Measurements from ENCODE around the gene NAIF1.
"Not testable (repeated sequence)": the region's sequence is repeated elsewhere in the genome, so short reads cannot be mapped to it uniquely, and the experiment has no call there.

The NAIF1 gene

GRCh38 chr9:128026773-128027541 is 40.2 kb downstream of the NAIF1 start:
- DNase-seq (ENCODE audit: low read depth) = no peak

DNA sequence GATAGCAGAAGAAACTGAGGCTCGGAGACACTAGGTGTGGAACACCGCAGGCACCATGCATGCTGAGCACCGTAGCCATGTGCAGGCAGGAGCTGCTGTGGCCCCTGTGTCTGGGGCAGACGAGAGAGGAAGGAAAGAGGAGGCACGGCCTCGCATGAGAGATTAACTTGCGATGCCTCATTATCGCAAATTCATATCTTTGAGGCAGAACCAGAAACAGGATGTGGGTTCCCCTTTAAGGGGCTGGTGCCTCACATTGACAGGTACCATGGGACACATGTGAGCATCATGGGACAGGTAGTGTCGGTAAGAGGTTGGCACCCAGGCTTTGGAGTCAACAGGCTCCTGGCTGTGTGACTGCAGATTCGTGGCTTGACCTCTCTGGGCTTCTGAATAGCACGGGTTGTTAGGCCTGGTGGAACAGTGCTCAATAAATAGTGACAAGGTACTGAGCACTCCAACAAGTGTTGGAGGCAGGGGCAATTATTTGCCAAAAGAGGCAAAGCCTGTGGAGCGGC is 40.8 kb downstream of the NAIF1 start:
- no peak for DNase-seq (ENCODE audit: low read depth)

DNA sequence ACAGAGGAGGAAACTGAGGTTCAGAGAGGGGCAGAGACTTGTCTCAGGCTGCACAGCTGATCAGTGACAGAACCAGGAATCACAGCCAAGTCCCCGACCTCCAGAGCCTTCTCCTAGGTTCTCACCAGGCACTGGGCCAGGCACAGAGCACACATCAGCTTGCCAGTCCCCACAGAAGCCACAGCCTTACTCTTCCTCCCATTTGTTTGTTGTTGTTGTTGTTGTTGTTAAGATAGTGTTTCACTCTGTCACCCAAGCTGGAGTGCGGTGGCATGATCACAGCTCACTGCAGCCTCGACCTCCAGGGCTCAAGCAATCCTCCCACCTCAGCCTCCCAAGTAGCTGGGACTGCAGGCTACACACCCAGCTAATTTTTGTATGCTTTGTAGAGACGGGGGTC is 41.4 kb downstream of the NAIF1 start:
- no peak for DNase-seq (ENCODE audit: low read depth)

GRCh38 chr9:128024761-128025308 is 42.3 kb downstream of the NAIF1 start:
- no peak for DNase-seq (ENCODE audit: low read depth)

DNA sequence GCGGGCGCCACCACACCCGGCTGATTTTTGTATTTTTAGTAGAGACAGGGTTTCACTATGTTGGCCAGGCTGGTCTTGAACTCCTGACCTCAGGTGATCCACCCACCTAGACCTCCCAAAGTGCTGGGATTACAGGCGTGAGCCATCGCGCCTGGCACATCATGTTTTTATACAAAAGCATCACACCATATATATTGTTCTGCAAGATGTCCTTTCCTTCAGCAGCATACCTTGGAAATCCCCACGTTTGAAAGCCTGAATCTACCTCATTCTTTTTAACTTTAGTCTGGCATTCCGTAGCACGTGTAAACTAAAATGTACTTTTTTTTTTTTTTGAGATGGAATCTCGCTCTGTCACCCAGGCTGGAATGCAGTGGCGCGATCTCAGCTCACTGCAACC is 43.4 kb downstream of the NAIF1 start:
- not testable (repeated sequence) for DNase-seq (ENCODE audit: low read depth)

DNA sequence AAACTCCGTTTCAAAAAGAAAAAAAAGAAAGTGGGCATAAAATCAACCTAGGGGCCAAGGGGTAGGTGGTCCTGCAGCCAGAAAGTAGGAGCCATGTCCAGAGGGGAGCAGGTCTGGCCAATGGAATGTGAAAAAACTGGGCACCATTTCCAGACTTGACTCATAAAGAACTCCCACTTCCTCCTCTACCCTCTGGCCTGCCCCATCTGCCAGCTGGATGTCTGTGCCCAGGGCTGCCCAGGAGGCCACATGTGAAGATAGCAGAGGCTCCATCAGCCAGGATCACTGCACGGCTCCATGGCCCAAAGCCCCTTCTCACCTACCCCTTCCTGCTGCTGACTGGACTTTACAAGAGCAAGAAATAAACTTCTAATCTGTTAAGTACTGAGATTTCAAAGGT is 44.2 kb downstream of the NAIF1 start:
- DNase-seq (ENCODE audit: low read depth) = no peak

GRCh38 chr9:128021098-128021497 is 46.0 kb downstream of the NAIF1 start:
- no peak for DNase-seq (ENCODE audit: low read depth)

DNA sequence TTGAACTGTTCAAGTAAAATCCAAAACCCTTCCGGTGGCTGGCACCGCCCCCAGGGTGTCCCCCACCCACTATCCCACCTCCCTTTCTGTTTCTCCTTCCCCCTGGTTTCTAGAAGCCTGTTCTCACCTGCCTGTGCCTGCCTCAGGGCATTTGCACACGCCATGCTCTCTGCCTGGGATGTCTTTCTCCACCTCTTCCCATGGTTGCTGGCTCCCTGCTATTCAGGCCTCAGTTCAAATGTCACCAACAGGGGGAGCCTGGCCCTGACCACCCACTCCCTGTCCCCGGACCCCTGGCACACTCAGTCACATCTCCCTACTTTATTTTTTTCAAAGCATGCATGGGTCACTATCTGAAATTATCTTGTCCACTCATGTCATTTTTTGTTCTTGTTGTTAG is 46.4 kb downstream of the NAIF1 start:
- DNase-seq (ENCODE audit: low read depth) = no peak

- no peak for DNase-seq (ENCODE audit: low read depth)
Observed at GRCh38 chr9:128015696-128016095, 51.4 kb downstream of the NAIF1 start.

Data from GM04504 (cell line).